Fibroblast of lung (primary cell): ENCODE results near the gene TBXAS1.

Experiments
- EZH2 ChIP-seq: IDR thresholded peaks from 2 replicates; pipeline ENCODE4 v1.5.1; 2012; ENCODE audit warnings: low read length, control low read depth, mild to moderate bottlenecking; ENCODE audit errors: missing control alignments
- TF ChIP-seq, protein P1 (sequence below), 2 donors: IDR thresholded peaks in 1 of 2; conservative IDR thresholded peaks in 1 of 2; 1 replicate in 1 of 2; 2 replicates in 1 of 2; pipeline ENCODE4 v1.5.1; 2011 to 2012; ENCODE audit warnings: low read length in 2 of 2, control low read depth in 1 of 2, inconsistent platforms in 1 of 2, low read depth in 1 of 2, mild to moderate bottlenecking in 1 of 2

DNA sequence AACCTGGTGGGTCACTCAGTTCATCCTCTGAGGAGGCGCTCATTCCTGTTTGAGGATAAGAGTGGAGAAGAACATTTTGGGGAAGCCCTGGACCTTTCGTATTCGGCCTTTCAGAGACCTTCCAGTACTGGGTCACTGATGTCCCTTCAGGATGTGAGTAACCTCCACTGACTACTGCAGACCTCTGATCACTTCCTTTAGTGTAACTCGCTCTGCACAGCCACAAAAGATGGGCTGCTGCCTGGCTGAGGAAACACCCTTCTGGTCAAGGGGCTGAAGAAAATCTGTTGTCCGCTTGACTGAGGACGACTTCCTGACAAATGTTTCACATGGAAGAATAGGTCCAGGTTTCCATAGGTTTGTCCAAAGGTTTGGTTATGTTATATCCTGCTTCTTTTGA, 15.9 kb upstream of the TBXAS1 start:
- TF ChIP-seq, protein P1, sequence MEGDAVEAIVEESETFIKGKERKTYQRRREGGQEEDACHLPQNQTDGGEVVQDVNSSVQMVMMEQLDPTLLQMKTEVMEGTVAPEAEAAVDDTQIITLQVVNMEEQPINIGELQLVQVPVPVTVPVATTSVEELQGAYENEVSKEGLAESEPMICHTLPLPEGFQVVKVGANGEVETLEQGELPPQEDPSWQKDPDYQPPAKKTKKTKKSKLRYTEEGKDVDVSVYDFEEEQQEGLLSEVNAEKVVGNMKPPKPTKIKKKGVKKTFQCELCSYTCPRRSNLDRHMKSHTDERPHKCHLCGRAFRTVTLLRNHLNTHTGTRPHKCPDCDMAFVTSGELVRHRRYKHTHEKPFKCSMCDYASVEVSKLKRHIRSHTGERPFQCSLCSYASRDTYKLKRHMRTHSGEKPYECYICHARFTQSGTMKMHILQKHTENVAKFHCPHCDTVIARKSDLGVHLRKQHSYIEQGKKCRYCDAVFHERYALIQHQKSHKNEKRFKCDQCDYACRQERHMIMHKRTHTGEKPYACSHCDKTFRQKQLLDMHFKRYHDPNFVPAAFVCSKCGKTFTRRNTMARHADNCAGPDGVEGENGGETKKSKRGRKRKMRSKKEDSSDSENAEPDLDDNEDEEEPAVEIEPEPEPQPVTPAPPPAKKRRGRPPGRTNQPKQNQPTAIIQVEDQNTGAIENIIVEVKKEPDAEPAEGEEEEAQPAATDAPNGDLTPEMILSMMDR (conservative IDR thresholded peaks at IDR 0.05 in 1 of 2, IDR thresholded peaks at IDR 0.05 in 1 of 2; ENCODE audit: low read depth in 1 of 2, low read length in 2 of 2) = no peak
- no peak for TF ChIP-seq EZH2
